SK-N-SH (cell line): ENCODE data around the gene ARAF.

Experiments
- CHD2 ChIP-seq: fragments of 150-350 bp; IDR thresholded peaks from 2 replicates; pipeline ENCODE4 v1.6.1; 2018; ENCODE audit warnings: low read length; ENCODE audit not compliant: partially characterized antibody
- RFX5 ChIP-seq: IDR thresholded peaks from 2 replicates; pipeline ENCODE4 v1.6.1; 2012; ENCODE audit warnings: mild to moderate bottlenecking, improper control_type of control experiment, low read length
- TF ChIP-seq, protein P1 (sequence below): fragments of 200-600 bp; sonication (generic); IDR thresholded peaks from 2 replicates; pipeline ENCODE4 v1.6.1; 2017; ENCODE audit warnings: antibody characterized with exemption, mild to moderate bottlenecking, moderate library complexity
- TF ChIP-seq, protein P2 (sequence below): IDR thresholded peaks from 2 replicates; pipeline ENCODE4; 2012

DNA sequence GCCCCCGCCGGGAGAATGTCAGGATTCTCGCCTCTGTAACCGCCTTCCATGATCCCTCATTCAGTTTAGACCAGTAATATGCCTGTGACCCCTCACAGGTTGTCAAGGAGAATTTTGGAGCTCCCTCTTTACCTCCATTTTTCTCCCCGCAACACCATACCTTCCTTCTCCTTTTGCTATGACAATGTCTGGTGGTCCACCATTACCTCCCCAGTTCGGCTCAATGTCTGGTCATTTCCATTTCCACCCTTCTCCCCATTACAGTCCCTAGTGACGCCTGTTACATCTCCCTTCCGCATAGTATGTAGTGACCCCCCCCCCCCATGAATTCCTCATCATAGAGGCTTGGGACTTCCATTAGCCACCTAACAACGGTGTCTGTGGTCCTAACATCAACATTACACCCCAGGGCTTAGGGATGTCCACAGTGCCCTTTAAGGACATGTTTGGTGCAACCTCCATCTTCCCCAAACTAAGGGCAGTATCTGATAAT is 700 bp downstream of the ARAF start:
- TF ChIP-seq RFX5 (no peak), CHD2 (no peak)
- TF ChIP-seq, protein P1, sequence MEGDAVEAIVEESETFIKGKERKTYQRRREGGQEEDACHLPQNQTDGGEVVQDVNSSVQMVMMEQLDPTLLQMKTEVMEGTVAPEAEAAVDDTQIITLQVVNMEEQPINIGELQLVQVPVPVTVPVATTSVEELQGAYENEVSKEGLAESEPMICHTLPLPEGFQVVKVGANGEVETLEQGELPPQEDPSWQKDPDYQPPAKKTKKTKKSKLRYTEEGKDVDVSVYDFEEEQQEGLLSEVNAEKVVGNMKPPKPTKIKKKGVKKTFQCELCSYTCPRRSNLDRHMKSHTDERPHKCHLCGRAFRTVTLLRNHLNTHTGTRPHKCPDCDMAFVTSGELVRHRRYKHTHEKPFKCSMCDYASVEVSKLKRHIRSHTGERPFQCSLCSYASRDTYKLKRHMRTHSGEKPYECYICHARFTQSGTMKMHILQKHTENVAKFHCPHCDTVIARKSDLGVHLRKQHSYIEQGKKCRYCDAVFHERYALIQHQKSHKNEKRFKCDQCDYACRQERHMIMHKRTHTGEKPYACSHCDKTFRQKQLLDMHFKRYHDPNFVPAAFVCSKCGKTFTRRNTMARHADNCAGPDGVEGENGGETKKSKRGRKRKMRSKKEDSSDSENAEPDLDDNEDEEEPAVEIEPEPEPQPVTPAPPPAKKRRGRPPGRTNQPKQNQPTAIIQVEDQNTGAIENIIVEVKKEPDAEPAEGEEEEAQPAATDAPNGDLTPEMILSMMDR, result no peak
- TF ChIP-seq, protein P2, sequence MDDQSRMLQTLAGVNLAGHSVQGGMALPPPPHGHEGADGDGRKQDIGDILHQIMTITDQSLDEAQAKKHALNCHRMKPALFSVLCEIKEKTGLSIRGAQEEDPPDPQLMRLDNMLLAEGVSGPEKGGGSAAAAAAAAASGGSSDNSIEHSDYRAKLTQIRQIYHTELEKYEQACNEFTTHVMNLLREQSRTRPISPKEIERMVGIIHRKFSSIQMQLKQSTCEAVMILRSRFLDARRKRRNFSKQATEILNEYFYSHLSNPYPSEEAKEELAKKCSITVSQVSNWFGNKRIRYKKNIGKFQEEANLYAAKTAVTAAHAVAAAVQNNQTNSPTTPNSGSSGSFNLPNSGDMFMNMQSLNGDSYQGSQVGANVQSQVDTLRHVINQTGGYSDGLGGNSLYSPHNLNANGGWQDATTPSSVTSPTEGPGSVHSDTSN, result no peak
